GM19043 (cell line): ENCODE measurements around the gene FAM170B.

ENCODE experiments used
- ATAC-seq: cut with Tn5 transposase; IDR thresholded peaks from one replicate; pipeline ENCODE4 v1.9.1; 2021; ENCODE audit warnings: low read depth; ENCODE audit not compliant: unreplicated experiment

Gene FAM170B

DNA sequence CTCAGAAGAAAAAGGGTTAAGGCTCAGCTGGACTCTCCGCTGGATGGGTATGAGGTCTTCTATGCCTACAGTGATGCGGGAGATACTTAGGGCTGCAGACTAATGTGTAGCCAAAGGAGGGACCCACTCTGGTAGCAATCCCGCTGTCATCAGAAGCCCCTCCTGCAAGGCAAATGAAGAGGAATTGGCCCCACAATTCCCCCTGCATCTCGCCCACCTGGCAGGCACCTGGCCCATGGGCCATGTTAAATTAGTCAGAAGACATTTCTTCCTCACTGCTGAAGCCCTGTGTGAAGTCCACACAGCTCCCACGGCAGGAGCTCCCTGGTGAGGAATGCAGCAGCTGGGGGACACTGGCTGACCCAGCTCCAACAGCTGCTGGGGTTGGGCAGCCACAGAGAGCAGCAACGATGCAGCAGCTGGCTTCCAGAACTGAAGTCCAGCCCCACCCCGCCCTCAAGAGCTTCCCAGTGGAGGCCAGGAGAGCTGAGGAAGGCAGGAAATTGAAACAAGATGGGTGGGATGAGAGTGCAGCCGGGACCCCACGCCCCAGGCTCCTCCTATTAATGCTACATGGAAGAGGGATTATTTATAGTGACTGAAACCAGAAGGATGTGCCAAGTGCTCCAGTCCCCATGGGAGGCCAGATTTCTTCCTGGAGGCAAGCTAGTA is 24.0 kb downstream of the FAM170B start:
- ATAC-seq: no peak

DNA sequence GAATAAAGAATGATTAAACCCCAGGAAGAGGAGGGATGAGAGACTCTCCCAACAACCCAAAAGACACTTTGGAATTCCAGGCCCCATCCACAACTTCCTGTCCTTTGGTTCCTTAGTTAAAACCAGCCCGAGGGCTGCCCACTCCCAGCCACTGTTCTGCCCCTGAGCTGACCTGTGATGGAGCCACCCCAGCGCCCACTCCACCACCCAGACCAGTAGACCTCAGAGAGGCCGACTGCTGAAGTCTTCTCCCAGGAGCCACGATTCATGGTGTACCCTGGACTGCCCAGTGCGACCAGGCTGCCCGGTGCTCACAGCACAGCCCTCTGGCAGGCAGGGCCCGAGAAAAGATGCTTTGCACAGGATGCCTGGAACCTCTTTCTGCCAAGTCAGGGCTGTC is 25.2 kb downstream of the FAM170B start:
- ATAC-seq: no peak

DNA sequence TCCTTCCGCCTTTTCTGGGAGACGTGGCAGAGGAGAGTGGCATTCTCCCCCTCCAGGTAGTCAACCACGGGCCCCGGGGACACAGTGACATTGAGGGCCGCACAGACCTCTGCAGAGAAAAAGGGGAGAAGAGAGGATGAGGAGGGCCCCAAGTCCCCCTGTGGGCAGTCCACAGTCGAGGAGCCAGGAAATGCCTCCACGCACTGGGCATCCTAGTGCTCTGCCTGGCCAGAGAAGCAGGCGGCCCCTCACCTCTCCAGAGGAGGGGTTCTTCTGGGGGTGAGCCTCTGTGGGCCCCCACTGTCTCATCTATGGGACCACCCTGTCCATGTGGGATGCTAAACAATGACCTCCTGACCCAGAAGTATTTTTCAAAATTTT is 25.9 kb downstream of the FAM170B start:
- no peak for ATAC-seq

DNA sequence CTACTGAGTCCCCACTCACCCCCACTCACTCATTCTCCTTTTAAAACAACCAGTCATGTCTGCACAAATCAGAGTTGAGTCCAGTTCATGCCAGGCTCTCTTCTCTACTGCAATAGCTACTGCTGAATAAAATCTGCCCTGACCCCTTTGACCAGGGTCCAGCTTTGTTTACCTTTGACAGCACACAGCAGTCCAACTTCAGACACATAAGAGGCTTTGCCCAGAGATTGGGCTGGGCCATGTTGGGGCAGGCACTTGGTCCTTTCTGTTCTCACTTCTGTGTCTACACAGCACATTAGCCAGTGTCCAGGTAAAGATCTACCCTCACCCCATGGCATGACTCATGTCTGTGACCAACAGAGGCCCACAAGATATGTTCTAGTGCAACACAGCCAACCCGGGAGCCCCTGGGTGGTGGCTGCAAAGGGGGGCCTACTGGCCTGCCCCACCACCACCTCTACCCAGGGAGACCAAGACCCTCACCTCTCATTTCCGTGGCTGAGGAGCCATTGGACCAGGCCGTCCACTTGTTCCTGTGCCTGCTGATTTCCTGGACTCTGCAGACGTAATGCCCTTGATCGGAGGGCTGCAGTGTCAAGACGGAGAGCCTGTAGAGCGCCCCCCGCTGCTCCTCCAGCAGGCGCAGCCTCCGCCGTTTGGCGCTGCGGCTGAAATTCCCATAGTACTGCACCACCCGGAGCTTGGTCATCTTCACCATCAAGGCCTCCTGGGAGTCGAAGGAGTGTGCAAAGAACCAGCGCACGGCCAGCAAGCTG is 26.5 kb downstream of the FAM170B start:
- no peak for ATAC-seq

DNA sequence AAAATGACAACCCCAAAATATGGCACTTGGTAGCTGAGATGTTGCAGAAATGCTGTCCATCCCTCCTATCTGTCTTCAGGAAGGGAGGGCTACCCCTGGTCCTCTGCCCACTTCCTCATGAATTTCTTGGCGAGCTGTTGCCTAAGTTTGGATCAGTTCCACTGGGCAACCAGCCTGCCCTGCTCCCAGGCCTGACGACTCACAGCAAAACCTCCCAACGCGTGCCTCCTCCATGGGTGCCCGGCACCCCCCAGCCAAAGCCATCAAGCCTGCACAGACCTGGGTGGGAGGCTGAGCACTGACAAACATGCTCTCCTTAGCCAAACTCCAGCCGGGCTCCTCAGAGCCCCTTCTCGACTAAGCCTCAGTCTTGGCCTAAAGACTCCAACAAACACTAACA is 27.4 kb downstream of the FAM170B start:
- ATAC-seq: no peak

DNA sequence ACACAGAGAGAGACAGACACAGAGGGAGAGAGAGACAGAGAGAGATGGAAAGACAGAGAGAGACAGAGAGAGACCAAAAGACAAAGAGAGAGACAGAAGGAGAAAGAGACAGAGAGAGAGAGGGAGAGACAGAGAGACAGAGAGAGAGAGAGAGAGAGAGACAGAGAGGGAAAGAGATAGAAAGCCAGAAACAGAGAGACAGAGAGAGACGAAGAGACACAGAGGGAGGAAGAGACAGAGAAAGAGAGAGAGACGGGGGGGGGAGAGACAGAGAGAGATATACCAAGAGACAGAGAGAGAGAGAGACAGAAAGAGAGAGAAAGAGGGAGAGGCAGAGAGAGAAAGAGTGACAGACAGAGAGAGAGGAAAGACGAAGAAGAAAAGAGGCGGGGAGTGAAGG is 28.7 kb downstream of the FAM170B start:
- ATAC-seq: no peak

DNA sequence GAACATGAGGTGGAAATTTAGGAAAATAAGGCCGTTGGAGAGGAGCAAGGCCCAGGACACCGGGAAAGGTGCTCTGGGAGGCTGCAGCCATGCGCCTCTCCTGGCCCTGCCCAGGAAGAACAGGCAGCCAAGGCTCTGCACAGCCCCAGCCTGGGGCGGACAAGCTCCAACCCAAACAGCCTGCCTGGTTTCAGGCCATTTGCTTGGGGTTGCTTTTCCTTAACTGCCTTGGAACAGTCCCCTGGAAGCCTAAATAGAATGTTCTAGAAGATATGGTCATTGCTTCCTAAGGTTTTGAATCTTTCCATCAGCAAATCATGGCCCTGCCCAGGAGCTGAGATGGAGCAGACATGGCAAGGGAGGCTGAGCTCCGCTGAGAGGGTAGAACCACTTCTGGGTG is 29.5 kb downstream of the FAM170B start:
- ATAC-seq: no peak

DNA sequence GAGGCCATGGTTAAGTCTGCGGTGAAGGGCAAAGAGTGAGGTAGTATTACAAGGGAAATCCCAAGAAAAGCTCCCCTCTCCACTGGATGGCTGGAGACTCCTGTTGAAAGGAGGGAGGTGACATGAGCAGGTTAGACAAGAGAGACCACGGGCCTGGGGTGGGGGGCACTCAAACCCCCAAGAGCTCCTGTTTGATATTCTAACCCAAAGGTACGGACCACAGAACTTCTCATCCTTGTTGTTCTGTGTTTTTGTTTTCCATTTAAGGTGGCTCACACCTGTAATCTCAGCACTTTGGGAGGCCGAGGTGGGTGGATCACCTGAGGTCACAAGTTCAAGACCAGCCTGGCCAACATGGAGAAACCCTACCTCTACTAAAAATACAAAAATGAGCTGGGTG is 30.1 kb downstream of the FAM170B start:
- ATAC-seq: no peak

DNA sequence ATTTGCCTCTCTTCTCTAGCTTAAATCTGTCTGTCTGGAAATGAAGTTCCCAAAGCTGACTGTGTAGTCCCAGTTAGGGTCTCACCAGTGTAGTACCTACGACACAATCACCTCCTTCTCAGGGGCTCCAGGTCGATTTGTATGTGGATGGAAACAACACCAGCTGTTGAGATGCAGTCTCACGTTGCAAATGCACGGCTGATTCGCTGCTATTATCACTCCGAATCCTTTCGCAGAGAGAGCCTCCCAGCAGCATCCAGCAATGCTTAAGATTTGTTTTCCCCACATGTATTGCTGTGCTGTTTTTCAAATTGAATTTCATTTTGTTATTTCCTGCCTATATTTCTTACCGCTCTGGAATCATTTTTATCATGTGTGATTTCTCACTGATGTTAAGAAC is 34.8 kb downstream of the FAM170B start:
- no peak for ATAC-seq

DNA sequence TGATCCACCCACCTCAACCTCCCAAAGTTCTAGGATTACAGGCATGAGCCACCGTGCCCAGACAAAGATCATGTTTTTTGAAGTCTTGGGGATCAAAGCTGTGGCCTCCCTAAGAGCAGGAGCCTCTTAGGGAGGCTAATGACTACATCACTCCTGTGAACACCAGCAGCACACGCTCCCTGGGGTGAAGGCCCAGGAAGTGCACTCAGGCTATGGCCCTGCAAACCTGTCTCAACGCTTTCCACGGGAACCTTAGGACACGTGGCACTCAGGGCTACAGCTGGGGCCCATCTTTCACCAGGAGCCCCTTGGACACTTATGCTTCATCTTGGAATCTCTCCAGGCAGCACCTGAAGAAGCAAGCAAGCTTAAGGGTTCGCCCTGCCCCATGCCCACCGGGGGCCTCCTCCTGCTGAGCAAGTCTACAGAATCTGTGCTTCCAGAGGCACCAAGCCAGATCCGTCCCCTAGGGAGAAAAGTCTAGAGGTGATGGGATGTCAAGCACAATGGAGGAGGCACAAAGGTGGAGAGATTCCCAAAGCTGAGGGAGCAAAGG is 36.9 kb downstream of the FAM170B start:
- ATAC-seq: no peak

DNA sequence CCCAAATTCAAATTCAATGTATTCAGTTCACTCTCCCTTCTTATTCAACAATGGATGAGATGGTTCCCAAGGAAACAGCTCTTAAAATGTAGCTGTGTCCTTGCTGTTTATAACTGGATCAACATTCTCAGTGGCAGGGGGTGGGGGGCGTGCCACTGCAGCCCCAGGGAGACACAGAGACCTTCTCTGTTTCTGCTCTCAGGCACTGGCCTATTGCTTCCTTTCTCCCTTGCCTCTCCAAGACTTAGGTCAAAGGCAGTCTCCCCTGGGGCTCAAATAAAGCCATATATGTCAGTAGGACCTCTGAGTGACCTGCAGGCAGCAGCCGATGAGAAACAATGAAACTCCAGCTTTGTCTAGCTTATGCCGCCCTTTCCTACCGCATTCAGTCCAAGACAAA is 39.2 kb downstream of the FAM170B start:
- ATAC-seq: no peak

DNA sequence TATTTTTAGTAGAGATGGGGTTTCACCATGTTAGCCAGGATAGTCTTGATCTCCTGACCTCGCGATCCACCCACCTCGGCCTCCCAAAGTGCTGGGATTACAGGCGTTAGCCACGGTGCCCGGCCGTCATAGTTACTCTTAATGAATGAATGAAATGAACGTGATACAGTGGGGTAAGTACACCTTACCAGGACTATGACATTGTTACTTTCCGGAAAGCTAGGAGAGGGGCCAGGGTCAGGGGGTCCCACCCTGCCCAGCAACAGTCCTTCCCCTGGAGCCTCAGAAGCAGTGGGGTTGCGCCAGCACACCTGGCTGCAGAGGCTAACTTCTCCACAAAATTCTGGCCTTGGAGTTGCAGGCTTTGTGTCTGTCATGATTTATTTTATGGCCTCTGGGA is 39.9 kb downstream of the FAM170B start:
- no peak for ATAC-seq

DNA sequence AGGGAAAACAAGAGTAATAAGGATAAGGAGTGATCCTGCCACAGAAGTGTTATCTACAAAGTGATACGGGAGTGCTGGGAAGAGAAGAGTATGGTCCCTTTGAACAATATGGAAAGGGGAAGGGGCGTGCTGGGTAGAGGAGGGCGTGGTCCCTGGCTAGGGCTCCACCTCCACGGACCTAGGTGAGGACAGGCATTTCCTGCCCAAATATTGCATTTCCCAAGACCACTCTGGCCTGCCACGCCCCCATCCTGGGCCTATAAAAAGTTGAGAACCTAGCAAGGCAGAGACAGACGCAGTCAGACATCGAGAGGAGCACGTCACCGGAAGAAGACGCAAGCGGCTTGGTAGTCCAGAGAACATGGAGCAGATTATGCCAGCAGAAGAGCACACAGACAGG is 41.3 kb downstream of the FAM170B start:
- no peak for ATAC-seq

DNA sequence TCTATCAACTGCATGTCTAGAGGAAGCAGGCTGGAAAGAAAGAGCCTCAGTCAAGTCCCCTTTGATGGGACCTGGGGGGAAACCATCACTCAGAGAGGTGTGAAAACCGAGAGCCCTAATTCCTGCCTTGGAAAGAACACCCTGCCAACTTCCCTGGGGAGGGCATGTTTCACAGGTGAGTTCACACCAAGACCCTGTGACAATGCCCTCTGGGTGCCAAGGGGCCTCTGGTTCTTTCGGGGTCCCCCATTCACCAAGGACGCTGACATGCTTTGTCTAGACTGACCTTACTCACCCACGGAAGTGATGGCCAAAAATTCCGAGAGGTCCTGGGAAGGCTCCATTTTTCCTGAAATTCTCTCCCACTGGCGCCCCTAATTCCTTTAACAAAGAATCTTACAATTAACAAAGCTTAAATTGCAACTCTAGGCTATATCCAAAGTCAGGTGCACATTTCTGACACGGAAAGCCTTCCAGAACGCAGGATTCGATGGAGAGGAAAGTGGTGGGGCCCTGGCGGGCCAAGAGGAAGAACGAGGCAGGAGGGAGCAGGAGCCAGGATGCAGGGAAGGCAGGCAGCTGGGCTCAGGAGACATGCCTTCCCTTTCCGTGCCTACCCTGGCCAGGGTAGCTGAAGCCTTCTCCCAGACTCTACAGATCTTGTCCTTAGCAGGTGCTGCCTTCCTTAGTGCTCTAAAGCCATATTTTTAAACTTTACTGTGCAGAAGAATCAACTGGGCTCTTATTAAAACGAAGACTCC is 42.2 kb downstream of the FAM170B start:
- no peak for ATAC-seq

DNA sequence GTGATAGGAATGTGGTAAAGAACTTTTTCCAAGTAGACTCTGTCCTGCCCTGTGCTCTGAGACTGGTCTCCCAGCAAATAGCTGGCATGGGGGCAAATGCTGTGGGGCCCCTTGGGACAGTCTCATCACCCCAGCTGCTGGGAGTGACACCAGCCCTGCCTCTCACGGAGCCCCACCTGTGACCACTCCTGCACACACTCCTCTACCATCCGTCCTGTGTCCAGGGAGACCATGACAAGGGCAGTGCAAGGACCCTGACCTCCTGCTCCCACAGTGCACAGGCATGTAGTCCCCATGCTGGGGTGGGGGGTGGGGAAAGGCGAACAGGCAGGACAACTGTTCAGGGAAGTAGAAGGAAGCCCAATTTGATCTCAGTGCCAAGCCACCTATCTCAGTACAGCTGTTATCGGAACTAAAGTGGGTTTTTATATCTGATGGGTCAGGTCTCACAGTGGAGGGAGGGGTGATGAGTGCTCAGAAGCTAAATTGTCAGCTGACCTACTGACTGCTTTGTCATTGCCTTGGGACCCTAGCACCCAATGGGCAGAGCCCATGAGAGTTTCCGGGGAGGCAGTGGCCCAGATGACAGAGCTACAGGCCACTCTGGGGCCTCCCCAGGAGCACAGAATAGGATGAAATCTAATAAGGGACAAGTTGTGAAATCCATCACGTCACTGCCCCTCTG is 43.0 kb downstream of the FAM170B start:
- ATAC-seq: no peak

DNA sequence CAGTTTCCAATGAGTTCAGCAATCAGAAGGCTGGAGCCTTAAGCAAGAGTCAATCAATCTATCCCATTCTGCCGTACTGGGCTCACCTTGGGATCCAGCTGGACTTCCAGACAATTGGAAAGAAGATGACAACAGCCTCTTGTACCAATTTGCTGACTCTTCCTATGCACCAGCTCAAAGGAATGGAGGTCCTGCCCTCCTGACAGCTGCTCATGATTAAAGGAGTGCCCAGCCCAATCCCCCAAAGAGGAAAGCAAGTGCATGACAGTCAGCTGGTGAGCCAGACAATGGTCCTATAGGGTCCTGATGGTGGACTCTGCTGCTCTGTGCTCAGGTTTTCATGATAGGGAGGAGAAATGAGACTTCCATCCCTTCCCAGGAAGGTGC is 43.6 kb downstream of the FAM170B start:
- ATAC-seq: no peak

DNA sequence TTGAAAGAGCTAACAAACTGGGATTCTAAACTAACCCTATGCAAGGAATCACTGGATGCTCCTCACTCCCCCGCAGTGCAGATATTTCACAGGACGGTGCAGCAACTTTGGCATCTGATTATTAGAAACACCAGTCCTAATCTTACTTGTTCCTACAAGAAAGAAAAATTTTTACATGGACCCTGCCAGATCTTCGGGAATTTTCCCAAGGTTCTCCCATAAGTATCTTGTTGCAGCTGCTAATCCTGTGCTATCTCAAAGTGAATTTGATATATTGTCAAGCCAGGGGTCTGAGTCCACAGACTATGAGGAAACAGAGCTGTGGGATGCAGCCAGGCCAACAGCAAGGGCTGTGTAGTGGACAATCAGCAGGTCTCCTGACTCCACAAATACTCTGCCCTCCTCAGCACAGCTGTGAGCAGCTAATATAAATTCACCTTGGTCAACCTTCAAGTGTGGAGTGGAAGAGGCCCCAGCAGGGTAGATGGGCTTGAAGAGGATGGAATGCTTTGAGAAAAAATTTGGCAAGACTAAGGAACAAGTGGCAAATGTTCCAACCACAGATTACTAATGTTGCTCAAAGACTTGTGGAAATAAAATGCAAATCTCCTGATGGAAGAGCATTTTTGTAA is 44.1 kb downstream of the FAM170B start:
- ATAC-seq: no peak

DNA sequence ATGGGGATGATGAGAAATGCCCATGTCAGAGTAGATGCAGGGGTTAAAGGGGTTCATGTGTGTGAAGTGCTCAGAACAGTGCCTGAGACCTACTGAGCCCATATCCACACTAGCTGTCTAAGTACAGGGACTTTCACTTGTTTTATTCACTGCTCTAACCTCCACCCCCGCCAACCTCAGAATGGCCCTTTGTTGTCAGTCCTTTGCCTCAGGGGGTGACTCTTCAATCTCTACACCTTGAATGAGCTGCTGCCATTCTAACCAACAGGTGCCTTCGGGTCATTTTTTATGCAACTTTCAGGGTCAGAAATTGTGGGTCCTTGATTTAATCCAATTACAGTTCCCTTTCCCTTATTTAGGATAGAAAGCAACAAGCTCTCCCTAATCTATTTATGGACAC is 44.7 kb downstream of the FAM170B start:
- ATAC-seq: no peak

DNA sequence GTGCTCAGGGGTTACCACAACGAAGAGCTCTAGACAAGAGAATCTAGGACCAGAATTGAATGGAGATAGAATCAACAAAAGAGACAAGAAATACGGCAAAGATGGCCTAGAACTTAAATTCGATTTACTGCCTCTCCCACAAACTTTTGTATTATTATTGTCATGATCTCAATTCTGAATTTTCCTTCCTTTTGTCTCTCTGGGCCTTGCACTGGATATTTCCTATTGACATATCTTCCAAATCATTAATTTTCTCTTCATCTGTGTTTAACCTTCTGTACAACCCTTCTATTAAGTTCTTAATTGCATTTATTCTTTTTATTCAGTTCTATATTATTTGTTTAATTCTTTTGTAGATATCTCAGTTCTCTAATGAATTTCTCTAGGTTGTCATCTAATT is 46.9 kb downstream of the FAM170B start:
- ATAC-seq: no peak

DNA sequence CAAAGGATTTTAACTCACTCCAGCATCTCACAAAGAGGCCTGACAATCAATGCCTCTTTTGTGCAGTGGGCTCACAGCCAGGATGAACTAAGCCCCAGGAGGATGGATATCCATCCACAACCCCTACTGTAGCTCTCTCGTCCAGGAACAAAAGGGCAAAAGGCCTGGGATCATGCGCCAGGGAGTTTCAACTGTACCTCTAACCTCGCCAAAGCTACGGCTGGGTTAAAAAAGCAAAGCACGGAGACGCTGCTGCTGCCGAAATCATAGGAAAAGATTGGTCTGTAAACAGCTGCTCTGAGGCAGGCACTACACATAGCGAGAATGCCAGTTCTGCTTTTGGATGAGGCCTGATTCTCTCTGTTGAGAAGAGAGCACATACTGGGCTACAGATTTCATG is 50.6 kb downstream of the FAM170B start:
- no peak for ATAC-seq
